ENCODE data around the gene RAB44.

- TF ChIP-seq CTCF (conservative IDR thresholded peaks at IDR 0.05), result no peak
- TF ChIP-seq EZH2 (IDR thresholded peaks at IDR 0.05; ENCODE audit: low read depth), result no peak
Measured at GRCh38 chr6:36756786-36757185, 59.2 kb downstream of the RAB44 start.

All from PC-9 (cell line).